Measurements from ENCODE around the gene MINK1.
"Not testable (repeated sequence)": the region's sequence is repeated elsewhere in the genome, so short reads cannot be mapped to it uniquely, and the experiment has no call there.

MINK1 gene

GRCh38 chr17:4812690-4813089, 20.4 kb upstream of the MINK1 start:
- DNase-seq = no peak

GRCh38 chr17:4815043-4815675, 18.0 kb upstream of the MINK1 start:
- DNase-seq = no peak

- DNase-seq = no peak
Measured at GRCh38 chr17:4816826-4817225, 16.3 kb upstream of the MINK1 start.

GRCh38 chr17:4818276-4818675, 14.9 kb upstream of the MINK1 start:
- DNase-seq = no peak

GRCh38 chr17:4822835-4823234, 10.3 kb upstream of the MINK1 start:
- DNase-seq = no peak

GRCh38 chr17:4823373-4824089, 9.6 kb upstream of the MINK1 start:
- DNase-seq = no peak

GRCh38 chr17:4827399-4827798, 5.7 kb upstream of the MINK1 start:
- no peak for DNase-seq

GRCh38 chr17:4832829-4833177, 337 bp upstream of the MINK1 start:
- not testable (repeated sequence) for DNase-seq

GRCh38 chr17:4833941-4834680, 971 bp downstream of the MINK1 start:
- DNase-seq = no peak

- no peak for DNase-seq
Measured at GRCh38 chr17:4834681-4835020, 1.5 kb downstream of the MINK1 start.

GRCh38 chr17:4836221-4836620, 3.1 kb downstream of the MINK1 start:
- no peak for DNase-seq

- DNase-seq = no peak
Measured at GRCh38 chr17:4837471-4838308, 4.5 kb downstream of the MINK1 start.

- DNase-seq = no peak
Measured at GRCh38 chr17:4838309-4838785, 5.2 kb downstream of the MINK1 start.

- no peak for DNase-seq
Measured at GRCh38 chr17:4839221-4839620, 6.1 kb downstream of the MINK1 start.

- no peak for DNase-seq
Measured at GRCh38 chr17:4839965-4840892, 7.1 kb downstream of the MINK1 start.

GRCh38 chr17:4840893-4841242, 7.7 kb downstream of the MINK1 start:
- DNase-seq = no peak

GRCh38 chr17:4842376-4842775, 9.2 kb downstream of the MINK1 start:
- no peak for DNase-seq

GRCh38 chr17:4843321-4844000, 10.3 kb downstream of the MINK1 start:
- no peak for DNase-seq

- DNase-seq = no peak
Measured at GRCh38 chr17:4845118-4845517, 12.0 kb downstream of the MINK1 start.

- no peak for DNase-seq
Measured at GRCh38 chr17:4846635-4847390, 13.7 kb downstream of the MINK1 start.

- no peak for DNase-seq
Measured at GRCh38 chr17:4849011-4849536, 15.9 kb downstream of the MINK1 start.
